B cell (primary cell): Measurements from ENCODE around the gene ZNF280C. TPM values are rescaled to one million over a fixed set of nuclear protein-coding genes. Genes with fewer than 3 reads are reported as not detected.

Experiments
- ATAC-seq: fragments of 200-7000 bp; cut with Tn5 transposase; one replicate; pipeline ENCODE4 v1.10.0; 2021; ENCODE audit warnings: low read depth, mild to moderate bottlenecking, moderate number of reproducible peaks, moderate library complexity
- CTCF ChIA-PET: fragments of 350-600 bp; sonication (Branson Sonifier 250); formaldehyde crosslinking; loops from one replicate; lab custom pipeline; 2021; ENCODE audit warnings: antibody characterized with exemption, inconsistent platforms; lab: Charles Lee
- POLR2A ChIA-PET: fragments of 350-600 bp; sonication (Branson Sonifier 250); formaldehyde crosslinking; loops from one replicate; lab custom pipeline; 2021; ENCODE audit warnings: antibody characterized with exemption; lab: Charles Lee
- DNase-seq: peaks from one replicate; pipeline ENCODE4 v3.0.0; 2013
- H2AFZ ChIP-seq: 2 replicates; pipeline ENCODE4 v1.6.1; 2012; ENCODE audit warnings: mild to moderate bottlenecking, low read depth, low read length; ENCODE audit not compliant: insufficient read depth, poor library complexity, severe bottlenecking
- H3K27ac ChIP-seq, 2 donors: 1 replicate in 1 of 2; 2 replicates in 1 of 2; pipeline ENCODE4 v1.5.1; 2012 to 2013; ENCODE audit warnings: low read length in 2 of 2, mild to moderate bottlenecking in 2 of 2, moderate library complexity in 1 of 2
- H3K27me3 ChIP-seq, 4 experiments: fragments of 200-600 bp in 1 of 4; sonication (generic) in 1 of 4; replicated peaks in 1 of 4; 1 replicate in 2 of 4; 2 replicates in 2 of 4; pipeline versions ENCODE4 v1.6.1 to v1.7.0; 2013 to 2016; ENCODE audit warnings: low read length in 3 of 4, mild to moderate bottlenecking in 2 of 4, mixed read lengths in 1 of 4, moderate library complexity in 1 of 4; ENCODE audit not compliant: insufficient read depth in 4 of 4, control insufficient read depth in 3 of 4; ENCODE audit errors: control extremely low read depth in 1 of 4
- H3K36me3 ChIP-seq, 2 experiments: replicated peaks in 1 of 2; 1 replicate in 1 of 2; 2 replicates in 1 of 2; pipeline versions ENCODE4 v1.6.1 to v1.7.1; 2013; ENCODE audit warnings: low read length in 1 of 2; ENCODE audit not compliant: insufficient read depth in 2 of 2, control insufficient read depth in 1 of 2; ENCODE audit errors: control extremely low read depth in 1 of 2, extremely low read depth in 1 of 2
- H3K4me1 ChIP-seq, 2 donors: fragments of 200-600 bp in 1 of 2; sonication (generic) in 1 of 2; 1 replicate in 1 of 2; 2 replicates in 1 of 2; pipeline versions ENCODE4 v1.5.1 to v1.6.1; 2013 to 2017; ENCODE audit warnings: low read length in 2 of 2; ENCODE audit not compliant: control insufficient read depth in 2 of 2, insufficient read depth in 2 of 2
- H3K4me2 ChIP-seq: replicated peaks from 2 replicates; pipeline ENCODE3; 2012; ENCODE audit warnings: mild to moderate bottlenecking, low read depth, low read length; ENCODE audit not compliant: poor library complexity, severe bottlenecking
- H3K4me3 ChIP-seq, 5 experiments: fragments of 200-600 bp in 1 of 5; sonication (generic) in 1 of 5; 1 replicate in 3 of 5; 2 replicates in 2 of 5; pipeline versions ENCODE4 v1.5.1 to v1.7.0; 2011 to 2016; ENCODE audit warnings: low read length in 4 of 5, mild to moderate bottlenecking in 4 of 5, low read depth in 2 of 5, control low read depth in 1 of 5, moderate library complexity in 1 of 5; ENCODE audit not compliant: insufficient read depth in 1 of 5; ENCODE audit errors: control extremely low read depth in 1 of 5, extremely low read depth in 1 of 5
- H3K79me2 ChIP-seq: fragments of 200-600 bp; sonication (generic); one replicate; pipeline ENCODE4 v1.6.0; 2016; ENCODE audit warnings: low read length; ENCODE audit not compliant: control insufficient read depth, insufficient read depth
- H3K9ac ChIP-seq: fragments of 200-600 bp; sonication (generic); 2 replicates; pipeline ENCODE4 v1.6.1; 2017; ENCODE audit warnings: mild to moderate bottlenecking, low read length, moderate library complexity
- H3K9me3 ChIP-seq, 3 donors: one replicate each; pipeline versions ENCODE4 v1.6.1 to v1.7.1; 2013; ENCODE audit warnings: low read length in 2 of 3; ENCODE audit not compliant: control insufficient read depth in 2 of 3, insufficient read depth in 1 of 3; ENCODE audit errors: control extremely low read depth in 1 of 3
- H4K20me1 ChIP-seq: 2 replicates; pipeline ENCODE4 v1.6.0; 2012; ENCODE audit warnings: mild to moderate bottlenecking, low read length; ENCODE audit not compliant: insufficient read depth, control insufficient read depth, poor library complexity, severe bottlenecking
- H3K27ac Mint-ChIP-seq: one replicate; pipeline ENCODE4 v1.8.0; 2021; ENCODE audit warnings: mixed read lengths
- H3K27me3 Mint-ChIP-seq: one replicate; pipeline ENCODE4 v1.8.0; 2021; ENCODE audit warnings: mixed read lengths
- H3K4me1 Mint-ChIP-seq: one replicate; pipeline ENCODE4 v1.8.0; 2021; ENCODE audit warnings: mixed read lengths
- H3K4me3 Mint-ChIP-seq: one replicate; pipeline ENCODE4 v1.8.0; 2021; ENCODE audit warnings: mixed read lengths
- H3K9me3 Mint-ChIP-seq: one replicate; pipeline ENCODE4 v1.8.0; 2022; ENCODE audit warnings: mixed read lengths; ENCODE audit not compliant: insufficient read depth
- EZH2 ChIP-seq: IDR thresholded peaks from 2 replicates; pipeline ENCODE4 v1.6.1; 2012; ENCODE audit warnings: borderline replicate concordance, low read depth, mild to moderate bottlenecking, moderate library complexity, low read length; ENCODE audit not compliant: insufficient read depth, poor library complexity, severe bottlenecking
- WGBS: methylation state at CpG from one replicate; pipeline ENCODE4 v1.1.5; 2013; ENCODE audit warnings: missing lambda C conversion rate; ENCODE audit not compliant: insufficient coverage; 5-methylcytosine and 5-hydroxymethylcytosine counted together
- intact Hi-C: fragments of 100-400 bp; cut with micrococcal nuclease; formaldehyde crosslinking; loops from one replicate; pipeline ENCODE4 v1.10.0; 2022
- polyA plus RNA-seq: library from polyadenylated mRNA; depleted of rRNA; stranded (reverse); fragments of >200 nt; gene quantifications from 2 replicates; pipeline ENCODE4 v1.2.3, GENCODE V29; 2012
- total RNA-seq, 2 donors: library from RNA; stranded (reverse); fragments of 120-200 nt in 1 of 2; gene quantifications; 1 replicate in 1 of 2; 2 replicates in 1 of 2; pipeline versions ENCODE4 v1.2.3 to v1.2.4, GENCODE V29; 2013 to 2022
- TF ChIP-seq, protein P1 (sequence below): fragments of 200-600 bp; IDR thresholded peaks from one replicate; pipeline ENCODE4 v1.8.0; 2022; ENCODE audit warnings: antibody characterized with exemption, mild to moderate bottlenecking

ZNF280C gene
- total and polyA plus RNA-seq, 2 donors (not counting 1 experiment from before 2014, with no cell fraction given): 2.3 to 7.0 TPM

DNA sequence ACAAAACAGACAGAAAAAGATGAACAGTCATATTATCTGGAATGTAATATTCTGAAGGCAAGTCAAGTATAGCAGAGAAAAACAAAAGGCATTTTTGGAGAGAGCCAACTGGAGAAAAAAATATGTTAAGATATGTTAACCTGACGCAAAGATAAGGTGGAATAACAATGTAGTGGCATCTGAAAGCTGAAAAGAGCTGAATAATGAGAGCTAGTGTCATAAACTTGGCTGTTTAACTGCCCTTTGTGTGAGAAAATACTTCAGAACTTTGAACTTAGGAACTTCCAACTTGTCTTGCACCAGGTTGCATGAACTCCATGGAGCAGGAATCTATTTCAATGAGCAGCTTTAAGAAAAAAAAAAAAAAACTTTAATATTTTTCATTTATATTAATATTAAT lies 64.1 kb downstream of the ZNF280C start:
- TF ChIP-seq EZH2: no peak
- TF ChIP-seq, protein P1, sequence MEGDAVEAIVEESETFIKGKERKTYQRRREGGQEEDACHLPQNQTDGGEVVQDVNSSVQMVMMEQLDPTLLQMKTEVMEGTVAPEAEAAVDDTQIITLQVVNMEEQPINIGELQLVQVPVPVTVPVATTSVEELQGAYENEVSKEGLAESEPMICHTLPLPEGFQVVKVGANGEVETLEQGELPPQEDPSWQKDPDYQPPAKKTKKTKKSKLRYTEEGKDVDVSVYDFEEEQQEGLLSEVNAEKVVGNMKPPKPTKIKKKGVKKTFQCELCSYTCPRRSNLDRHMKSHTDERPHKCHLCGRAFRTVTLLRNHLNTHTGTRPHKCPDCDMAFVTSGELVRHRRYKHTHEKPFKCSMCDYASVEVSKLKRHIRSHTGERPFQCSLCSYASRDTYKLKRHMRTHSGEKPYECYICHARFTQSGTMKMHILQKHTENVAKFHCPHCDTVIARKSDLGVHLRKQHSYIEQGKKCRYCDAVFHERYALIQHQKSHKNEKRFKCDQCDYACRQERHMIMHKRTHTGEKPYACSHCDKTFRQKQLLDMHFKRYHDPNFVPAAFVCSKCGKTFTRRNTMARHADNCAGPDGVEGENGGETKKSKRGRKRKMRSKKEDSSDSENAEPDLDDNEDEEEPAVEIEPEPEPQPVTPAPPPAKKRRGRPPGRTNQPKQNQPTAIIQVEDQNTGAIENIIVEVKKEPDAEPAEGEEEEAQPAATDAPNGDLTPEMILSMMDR: no peak
- no peak overlapping the region for H3K4me2 ChIP-seq
- Mint-ChIP-seq H3K4me1 (peaks cover under 1% of the 10 kb centered on the region), H3K27ac (no peak overlapping the region), H3K9me3 (no peaks in the 10 kb centered on the region), H3K4me3 (no peak overlapping the region), H3K27me3 (no peaks in the 10 kb centered on the region)
- H3K9me3 ChIP-seq: no peaks in the 10 kb centered on the region
- H3K4me3 ChIP-seq: no peak overlapping the region
- no peaks in the 10 kb centered on the region for H3K79me2 ChIP-seq
- H3K27ac ChIP-seq: no peak overlapping the region
- H3K27me3 ChIP-seq: no peaks in the 10 kb centered on the region
- peaks cover 0 to 8% of the 10 kb centered on the region in 2 experiments for H3K36me3 ChIP-seq
- intact Hi-C loops: no loop called here
- 100% methylated on average over 1 of the region's 1 CpG for WGBS
- H2AFZ ChIP-seq: no peak overlapping the region
- no peaks in the 10 kb centered on the region for H4K20me1 ChIP-seq
- ChIA-PET POLR2A (no interaction called here), CTCF (no interaction called here)
- DNase-seq (no peak), ATAC-seq (no peak)
- no peaks in the 10 kb centered on the region for H3K4me1 ChIP-seq
- no peak overlapping the region for H3K9ac ChIP-seq

DNA sequence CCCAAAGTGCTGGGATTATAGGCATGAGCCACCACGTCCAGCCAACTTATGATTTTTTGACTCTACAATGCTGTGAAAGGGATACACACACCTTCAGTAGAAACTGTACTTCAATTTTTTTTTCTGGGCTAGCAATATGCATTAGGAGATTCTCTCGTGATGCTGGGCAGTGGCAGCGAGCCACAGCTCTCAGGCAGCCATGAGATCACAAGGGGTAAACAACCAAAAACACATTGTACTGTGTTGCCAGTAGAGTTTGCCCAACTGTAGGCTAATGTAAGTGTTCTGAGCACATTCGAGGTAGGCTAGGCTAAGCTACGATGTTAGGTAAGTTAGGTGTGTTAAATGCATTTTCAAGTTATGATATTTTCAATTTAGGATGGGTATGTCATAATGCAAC lies 71.2 kb downstream of the ZNF280C start:
- no peak overlapping the region for H3K4me3 ChIP-seq
- H3K4me1 Mint-ChIP-seq: peaks cover 7% of the 10 kb centered on the region
- no peak for ATAC-seq
- no peaks in the 10 kb centered on the region for H3K79me2 ChIP-seq
- 100% methylated on average over 1 of the region's 5 CpGs for WGBS
- intact Hi-C loops: no loop called here
- no peak overlapping the region for H3K9ac ChIP-seq
- H4K20me1 ChIP-seq: no peaks in the 10 kb centered on the region
- DNase-seq: no peak
- no peak overlapping the region for H3K27ac Mint-ChIP-seq
- POLR2A ChIA-PET: no interaction called here
- no peaks in the 10 kb centered on the region for H3K9me3 Mint-ChIP-seq
- no peaks in the 10 kb centered on the region for H3K9me3 ChIP-seq
- no peak overlapping the region for H3K27ac ChIP-seq
- no peaks in the 10 kb centered on the region for H3K27me3 Mint-ChIP-seq
- H2AFZ ChIP-seq: no peak overlapping the region
- H3K4me1 ChIP-seq: no peaks in the 10 kb centered on the region
- TF ChIP-seq EZH2: no peak
- TF ChIP-seq, protein P1: no peak
- CTCF ChIA-PET: interaction anchor here (1.1 to 1.5 kb wide), 4 partner anchors 42 to 137 kb away, joined by 4 to 8 read pairs (median 4); no protein-coding TSS in a partner anchor
- H3K36me3 ChIP-seq: no peaks in the 10 kb centered on the region
- H3K4me3 Mint-ChIP-seq: no peak overlapping the region
- H3K4me2 ChIP-seq: no peak overlapping the region
- H3K27me3 ChIP-seq: no peaks in the 10 kb centered on the region
